ENCODE data around the gene GMEB2.

The GMEB2 gene

GRCh38 chr20:63556873-63557478 lies 69.9 kb downstream of the GMEB2 start:
- DNase-seq: no peak

GRCh38 chr20:63555661-63556381 lies 71.1 kb downstream of the GMEB2 start:
- no peak for DNase-seq

- peak; percentile 57 for DNase-seq
Observed at GRCh38 chr20:63554361-63555278, 72.3 kb downstream of the GMEB2 start.

DNA sequence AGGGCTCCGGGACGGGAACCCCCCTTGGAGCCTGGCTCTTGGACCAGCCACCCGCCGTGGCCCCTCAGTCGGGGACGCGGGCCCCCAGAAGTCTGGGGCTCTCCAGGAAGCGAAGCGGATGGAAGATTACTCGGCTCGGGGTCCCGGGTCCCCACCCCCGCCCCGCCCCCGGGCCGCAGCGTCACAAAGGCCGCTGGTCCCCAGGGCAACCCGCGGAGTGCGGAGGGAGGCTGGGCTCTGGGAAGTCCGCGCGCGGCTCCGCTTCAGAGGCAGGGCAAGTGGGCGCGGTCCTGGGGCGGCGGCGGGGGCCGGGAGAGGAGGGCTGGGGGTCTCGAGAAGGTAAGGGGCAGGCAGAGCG lies 73.0 kb downstream of the GMEB2 start, which contains the start of gene FNDC11:
TSS of gene FNDC11 (plus strand) at position 227 of the 358 bp plus-strand sequence. CDS start 1,505 bp downstream, outside the sequence.
- DNase-seq: no peak

DNA sequence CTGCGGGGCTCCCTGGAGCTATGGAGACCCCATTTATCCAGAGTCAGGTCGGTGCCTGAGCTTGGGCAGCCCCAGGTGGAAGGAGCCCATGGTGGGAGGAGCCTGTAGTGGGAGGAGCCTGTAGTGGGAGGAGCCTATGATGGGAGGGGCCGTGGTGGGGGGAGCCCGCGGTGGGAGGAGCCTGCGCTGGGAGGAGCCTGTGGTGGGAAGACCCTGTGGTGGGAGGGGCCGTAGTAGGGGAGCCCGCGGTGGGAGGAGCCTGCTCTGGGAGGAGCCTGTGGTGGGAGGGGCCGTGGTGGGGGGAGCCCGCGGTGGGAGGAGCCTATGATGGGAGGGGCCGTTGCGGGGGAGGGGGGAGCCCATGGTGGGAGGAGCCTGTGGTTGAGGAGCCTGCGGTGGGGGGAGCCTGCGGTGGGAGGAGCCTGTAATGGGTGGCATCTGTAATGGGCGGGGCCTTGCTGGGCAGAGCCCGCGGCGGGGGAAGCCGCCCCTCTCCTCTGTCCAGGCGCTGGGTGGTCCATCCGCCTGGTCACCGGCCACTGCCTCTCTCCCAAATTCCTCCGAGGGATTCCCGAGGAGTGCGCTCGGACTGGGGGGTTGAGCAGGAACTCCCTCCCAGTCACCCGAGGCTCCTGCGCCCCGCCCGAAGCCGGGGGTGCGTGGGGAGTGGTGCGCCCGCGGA lies 73.5 kb downstream of the GMEB2 start:
- DNase-seq: peak; percentile 84

DNA sequence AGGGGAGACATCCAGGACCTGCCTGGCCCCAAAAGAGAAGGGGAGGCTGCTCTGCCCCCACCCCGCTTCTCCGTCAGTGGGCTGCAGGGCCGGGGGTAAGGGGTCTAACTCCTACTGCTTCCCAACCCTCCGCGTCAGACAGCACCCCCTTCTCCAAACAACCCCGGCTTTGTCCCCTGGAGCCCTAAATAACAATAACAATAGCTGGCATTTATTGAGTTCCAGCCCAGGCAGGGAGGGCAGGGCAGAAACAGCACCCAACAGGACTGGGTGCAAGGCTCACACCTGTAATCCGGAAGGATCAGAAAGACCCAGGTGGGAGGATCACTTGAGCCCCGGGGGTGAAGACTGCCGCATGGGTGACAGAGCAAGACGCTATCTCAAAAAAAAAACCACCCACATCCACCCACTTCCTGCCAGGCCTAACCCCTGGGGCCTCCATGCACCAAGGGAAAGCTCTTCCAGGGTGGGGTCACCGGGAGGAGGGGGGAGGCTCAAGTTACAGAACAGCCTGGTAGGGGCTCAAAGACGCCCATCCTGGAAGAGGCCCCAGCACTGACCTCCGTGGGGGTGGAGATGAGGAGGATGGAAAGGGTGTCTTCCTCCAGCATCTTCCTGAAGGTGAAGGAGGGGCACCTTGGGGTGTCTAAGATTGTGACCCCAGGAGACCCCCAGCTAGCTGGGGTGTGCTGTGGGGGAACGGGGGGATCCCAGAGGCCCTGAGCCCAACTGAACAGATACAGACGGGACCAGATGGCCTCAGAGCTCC lies 74.2 kb downstream of the GMEB2 start:
- DNase-seq: peak; percentile 22

GRCh38 chr20:63551068-63551467 lies 75.8 kb downstream of the GMEB2 start:
- DNase-seq: peak; percentile 38

DNA sequence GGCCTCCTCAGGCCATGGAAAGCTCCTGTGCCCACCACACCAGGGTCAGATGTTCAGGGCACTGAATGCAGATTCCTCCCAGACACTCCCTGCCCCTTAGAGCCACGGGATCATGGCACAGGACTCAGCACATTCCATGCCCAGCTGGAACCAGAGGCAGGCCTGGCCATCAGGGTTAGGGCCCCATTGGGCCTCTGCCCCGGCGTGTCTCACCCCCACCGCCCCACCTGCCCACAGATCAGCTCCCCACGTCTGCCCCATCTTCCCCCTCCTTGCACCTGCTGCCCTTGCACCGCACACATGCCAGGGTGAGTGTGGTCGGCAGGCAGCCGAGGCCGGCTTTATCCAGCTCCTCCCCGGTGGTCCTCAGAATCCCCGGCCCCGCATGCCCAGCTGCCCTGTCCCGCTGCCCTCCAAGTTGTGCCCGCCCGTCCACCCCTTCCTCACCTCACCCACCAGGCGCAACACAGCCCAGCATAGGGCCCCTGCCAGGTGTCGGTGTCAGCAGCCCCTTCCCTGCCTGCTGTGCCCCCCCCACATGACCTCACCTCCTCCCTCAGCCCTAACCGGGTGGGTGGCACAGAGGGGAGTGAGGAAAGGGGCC lies 77.1 kb downstream of the GMEB2 start:
- no peak for DNase-seq

- no peak for DNase-seq
Observed at GRCh38 chr20:63549019-63549418, 77.9 kb downstream of the GMEB2 start.

GRCh38 chr20:63548542-63548941 lies 78.4 kb downstream of the GMEB2 start:
- no peak for DNase-seq

DNA sequence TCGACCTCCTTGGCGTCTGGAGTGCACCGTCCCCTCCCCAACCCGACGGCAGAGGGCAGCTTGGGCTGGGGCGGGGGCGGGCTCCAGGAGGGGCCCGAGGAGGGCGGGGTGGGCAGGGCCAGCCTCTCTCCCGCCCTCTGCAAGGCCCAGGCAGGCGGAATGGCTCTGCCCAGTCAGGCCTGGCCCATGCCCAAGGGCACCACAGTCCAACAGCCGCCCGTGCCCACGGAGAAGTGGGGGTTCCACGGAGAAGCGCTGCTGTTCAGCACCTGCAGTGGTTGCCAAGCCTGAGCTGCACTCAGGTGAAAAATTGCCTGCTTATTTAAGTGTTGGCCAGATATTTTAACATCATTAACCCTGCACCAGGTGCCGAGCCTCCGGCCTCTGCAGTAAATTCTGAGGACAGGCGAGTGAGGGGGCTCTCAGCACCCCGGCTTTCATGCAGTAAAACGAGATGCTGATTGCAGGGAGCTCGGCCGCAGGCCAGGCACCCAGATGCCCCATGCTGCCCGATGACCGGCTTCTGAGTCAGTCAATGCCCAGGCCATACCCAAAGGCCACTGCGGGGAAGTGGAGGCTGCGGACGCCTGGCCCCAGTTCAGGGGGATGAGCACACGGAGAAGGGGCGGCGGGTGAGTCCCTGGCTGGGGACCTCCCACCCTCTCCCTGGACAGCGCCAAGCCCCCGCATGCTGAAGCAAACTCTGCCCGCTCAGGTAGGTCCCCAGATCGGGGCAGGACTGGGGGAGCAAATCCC lies 79.0 kb downstream of the GMEB2 start, which contains the start of gene SRMS:
TSS of gene SRMS (minus strand) at position 25 of the 756 bp plus-strand sequence. CDS start 286 bp downstream, outside the sequence.
- DNase-seq: no peak

DNA sequence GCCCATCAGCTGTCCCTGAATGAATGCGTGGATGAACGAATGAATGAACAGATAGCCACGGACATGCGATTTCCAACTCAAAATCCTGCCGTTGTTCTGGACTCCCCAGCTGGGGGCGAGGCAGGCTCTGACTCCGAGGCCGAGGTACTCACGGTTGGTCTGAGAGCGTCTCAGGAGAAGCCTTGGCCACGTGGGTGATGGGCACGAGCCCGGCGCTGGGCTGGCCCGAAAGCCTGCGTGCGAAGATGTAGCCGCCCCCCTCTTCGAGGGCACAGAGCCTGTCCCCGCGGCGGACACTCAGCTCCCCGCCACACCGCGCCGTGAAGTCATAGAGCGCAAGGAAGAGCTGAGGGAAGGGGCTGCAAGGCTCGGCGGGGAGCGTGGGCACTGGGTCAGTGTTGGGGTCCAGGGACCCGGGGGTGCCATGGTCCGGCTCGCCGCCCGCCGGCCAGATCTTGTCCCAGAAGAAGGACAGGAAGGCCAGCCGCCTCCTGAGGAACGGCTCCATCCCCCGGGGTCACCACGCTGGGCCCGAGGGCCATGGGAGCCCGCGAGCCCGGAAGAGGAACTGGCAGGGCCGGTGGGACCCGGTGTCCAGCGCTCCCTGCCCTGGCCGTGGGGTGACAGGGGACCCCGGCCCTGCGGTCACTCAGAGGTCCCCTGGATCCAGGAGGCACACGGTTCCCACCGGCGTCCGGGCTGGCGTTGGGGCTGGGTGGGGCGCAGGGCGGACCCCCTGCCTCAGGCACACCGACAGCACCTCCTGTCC lies 79.8 kb downstream of the GMEB2 start:
- no peak for DNase-seq

DNA sequence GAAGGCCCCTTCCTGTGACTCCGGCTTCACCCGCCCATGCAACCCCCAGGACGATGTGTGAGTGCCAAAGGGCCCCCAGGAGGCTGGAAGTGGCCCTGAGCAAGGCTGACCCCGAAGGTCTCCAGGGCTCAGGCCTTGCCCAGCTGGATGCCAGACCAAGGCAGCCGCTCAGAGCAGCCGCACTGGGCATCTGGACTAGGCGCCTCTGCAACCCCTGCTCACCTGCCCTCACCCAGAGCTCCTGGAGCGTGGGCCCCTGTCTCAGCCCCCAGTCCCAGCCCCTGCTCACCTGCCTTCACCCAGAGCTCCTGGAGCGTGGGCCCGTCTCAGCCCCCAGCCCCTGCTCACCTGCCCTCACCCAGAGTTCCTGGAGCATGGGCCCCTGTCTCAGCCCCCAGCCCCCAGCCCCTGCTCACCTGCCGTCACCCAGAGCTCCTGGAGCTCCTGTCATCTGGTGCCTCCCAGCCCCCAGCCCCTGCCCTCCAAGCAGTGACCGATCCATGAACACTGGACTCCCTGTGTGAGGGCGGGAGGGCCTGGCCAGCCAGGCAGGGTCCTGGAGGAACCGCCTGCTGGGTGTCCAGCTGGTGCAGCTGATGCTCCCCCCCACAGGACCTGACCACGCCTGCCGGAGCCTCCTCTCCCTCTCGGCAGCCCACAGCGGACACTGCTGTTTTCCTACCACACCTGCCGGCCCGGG lies 80.5 kb downstream of the GMEB2 start:
- no peak for DNase-seq

DNA sequence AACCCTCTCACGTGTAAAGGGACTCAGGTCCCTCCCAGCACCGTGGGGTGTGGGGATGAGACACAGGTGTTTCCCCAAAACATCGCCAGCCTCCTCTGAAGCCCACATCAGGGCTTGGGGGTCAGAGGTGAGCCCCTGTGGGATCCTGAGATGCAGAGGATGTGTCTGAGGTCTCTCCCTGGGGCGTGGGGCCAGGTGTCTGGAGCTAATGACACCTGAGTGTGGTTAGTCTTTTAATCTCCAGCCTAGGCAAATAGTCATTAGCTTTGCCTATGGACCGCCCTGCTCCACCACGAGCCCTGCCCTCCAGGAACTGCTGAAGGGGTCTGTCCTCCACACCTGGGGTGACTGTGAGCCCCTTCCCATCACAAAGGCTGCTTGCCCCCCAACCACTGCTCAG lies 81.1 kb downstream of the GMEB2 start:
- DNase-seq: no peak

- no peak for DNase-seq
Observed at GRCh38 chr20:63544958-63545516, 81.9 kb downstream of the GMEB2 start.

GRCh38 chr20:63544241-63544957 lies 82.5 kb downstream of the GMEB2 start:
- no peak for DNase-seq

GRCh38 chr20:63543733-63544132 lies 83.2 kb downstream of the GMEB2 start:
- DNase-seq: no peak

DNA sequence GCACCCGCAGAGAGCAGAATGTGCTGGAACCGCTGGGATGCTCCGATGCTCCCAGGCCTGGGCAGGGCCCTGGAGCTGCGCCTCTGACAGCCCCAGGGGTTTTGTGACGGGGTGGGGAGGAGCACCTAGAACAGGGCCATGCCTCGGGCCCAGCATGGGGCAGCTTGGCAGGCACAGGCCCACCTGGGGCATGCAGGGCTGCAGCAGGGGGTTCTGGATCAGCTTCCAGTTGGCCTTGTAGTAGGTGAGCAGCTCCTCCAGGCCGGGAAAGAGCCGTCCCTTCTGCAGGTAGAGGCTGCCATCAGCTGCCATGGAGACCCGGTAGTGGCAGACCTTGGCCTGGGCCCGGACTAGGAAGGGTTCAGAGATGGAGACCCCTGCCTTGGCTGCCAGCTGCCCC lies 83.8 kb downstream of the GMEB2 start:
- no peak for DNase-seq

Data from retina (tissue), 1 donor.